Parathyroid adenoma (tissue), 2 donors: Measurements from ENCODE around the gene MUC5AC.

Experiments
- H2AFZ ChIP-seq: fragments of 300-600 bp; sonication (generic); one replicate; pipeline ENCODE4 v1.7.0; 2017; ENCODE audit warnings: antibody characterized with exemption, mild to moderate bottlenecking
- H3K27ac ChIP-seq: fragments of 300-600 bp; sonication (generic); one replicate; pipeline ENCODE4 v1.7.0; 2017
- H3K27me3 ChIP-seq: fragments of 300-600 bp; sonication (generic); one replicate; pipeline ENCODE4 v1.7.0; 2017; ENCODE audit warnings: low read length; ENCODE audit not compliant: control insufficient read depth, insufficient read depth
- H3K36me3 ChIP-seq: fragments of 300-600 bp; sonication (generic); one replicate; pipeline ENCODE4 v1.7.0; 2017; ENCODE audit warnings: low read length; ENCODE audit not compliant: control insufficient read depth, insufficient read depth
- H3K4me1 ChIP-seq: fragments of 300-600 bp; sonication (generic); one replicate; pipeline ENCODE4 v1.7.0; 2017; ENCODE audit warnings: control low read depth
- H3K4me2 ChIP-seq: fragments of 300-600 bp; sonication (generic); one replicate; pipeline ENCODE4 v1.7.0; 2017; ENCODE audit warnings: low read length
- H3K4me3 ChIP-seq: fragments of 300-600 bp; sonication (generic); one replicate; pipeline ENCODE4 v1.7.0; 2017; ENCODE audit warnings: low read depth, low read length
- H3K79me2 ChIP-seq: fragments of 300-600 bp; sonication (generic); one replicate; pipeline ENCODE4 v1.7.0; 2017; ENCODE audit warnings: control low read depth
- H3K9ac ChIP-seq: fragments of 300-600 bp; sonication (generic); one replicate; pipeline ENCODE4 v1.7.0; 2017; ENCODE audit warnings: mild to moderate bottlenecking
- H3K9me3 ChIP-seq: fragments of 300-600 bp; sonication (generic); one replicate; pipeline ENCODE4 v1.7.0; 2017; ENCODE audit warnings: low read length; ENCODE audit not compliant: control insufficient read depth
- CTCF ChIP-seq: fragments of 300-600 bp; sonication (generic); IDR thresholded peaks from one replicate; pipeline ENCODE4 v1.7.0; 2017; ENCODE audit warnings: antibody characterized with exemption, mild to moderate bottlenecking
- donor health status: primary hyperparathyroidism.

Gene MUC5AC

GRCh38 chr11:1157645-1158591, at the start of gene MUC5AC:
Gene MUC5AC, plus strand, starts transcription at chr11:1157953. Its CDS starts 47 bp downstream, at chr11:1158000.
- no peaks in the 10 kb centered on the region for H3K9me3 ChIP-seq
- H3K79me2 ChIP-seq: no peaks in the 10 kb centered on the region
- H3K27me3 ChIP-seq: no peaks in the 10 kb centered on the region
- no peaks in the 10 kb centered on the region for H3K4me1 ChIP-seq
- no peak within 1 kb of the TSS for H3K4me2 ChIP-seq
- no peaks in the 10 kb centered on the region for H3K36me3 ChIP-seq
- no peak within 1 kb of the TSS for H3K4me3 ChIP-seq
- H3K9ac ChIP-seq: no peak within 1 kb of the TSS
- H2AFZ ChIP-seq: no peak within 1 kb of the TSS
- no peak for TF ChIP-seq CTCF
- no peak within 1 kb of the TSS for H3K27ac ChIP-seq

- Histone ChIP-seq H3K9me3 (no peaks in the 10 kb centered on the region), H3K27me3 (no peaks in the 10 kb centered on the region), H3K4me1 (no peaks in the 10 kb centered on the region), H3K79me2 (no peaks in the 10 kb centered on the region), H3K9ac (no peak overlapping the region), H2AFZ (no peak overlapping the region), H3K36me3 (no peaks in the 10 kb centered on the region), H3K4me3 (no peak overlapping the region), H3K27ac (no peak overlapping the region), H3K4me2 (no peak overlapping the region)
- TF ChIP-seq CTCF: no peak
Measured at GRCh38 chr11:1108246-1108900, 49.4 kb upstream of the MUC5AC start.

- H3K27me3 ChIP-seq: no peaks in the 10 kb centered on the region
- no peaks in the 10 kb centered on the region for H3K9me3 ChIP-seq
- H2AFZ ChIP-seq: no peak overlapping the region
- no peak overlapping the region for H3K27ac ChIP-seq
- no peaks in the 10 kb centered on the region for H3K4me1 ChIP-seq
- no peaks in the 10 kb centered on the region for H3K36me3 ChIP-seq
- no peak overlapping the region for H3K4me2 ChIP-seq
- no peak for TF ChIP-seq CTCF
- H3K9ac ChIP-seq: no peak overlapping the region
- H3K4me3 ChIP-seq: no peak overlapping the region
- no peaks in the 10 kb centered on the region for H3K79me2 ChIP-seq
Measured at GRCh38 chr11:1109101-1109917, 48.4 kb upstream of the MUC5AC start.

GRCh38 chr11:1109918-1110705, 47.6 kb upstream of the MUC5AC start:
- H3K4me3 ChIP-seq: no peak overlapping the region
- no peaks in the 10 kb centered on the region for H3K27me3 ChIP-seq
- no peak overlapping the region for H3K9ac ChIP-seq
- no peak overlapping the region for H2AFZ ChIP-seq
- no peaks in the 10 kb centered on the region for H3K36me3 ChIP-seq
- H3K27ac ChIP-seq: no peak overlapping the region
- H3K79me2 ChIP-seq: no peaks in the 10 kb centered on the region
- H3K4me2 ChIP-seq: no peak overlapping the region
- TF ChIP-seq CTCF: no peak
- no peaks in the 10 kb centered on the region for H3K9me3 ChIP-seq
- no peaks in the 10 kb centered on the region for H3K4me1 ChIP-seq
